ENCODE measurements around the gene PLBD2. TPM values are rescaled to one million over a fixed set of nuclear protein-coding genes. Genes with fewer than 3 reads are reported as not detected.

Gene PLBD2
- total RNA-seq, 1 experiment from 2014 or later, result 31.4 TPM

DNA sequence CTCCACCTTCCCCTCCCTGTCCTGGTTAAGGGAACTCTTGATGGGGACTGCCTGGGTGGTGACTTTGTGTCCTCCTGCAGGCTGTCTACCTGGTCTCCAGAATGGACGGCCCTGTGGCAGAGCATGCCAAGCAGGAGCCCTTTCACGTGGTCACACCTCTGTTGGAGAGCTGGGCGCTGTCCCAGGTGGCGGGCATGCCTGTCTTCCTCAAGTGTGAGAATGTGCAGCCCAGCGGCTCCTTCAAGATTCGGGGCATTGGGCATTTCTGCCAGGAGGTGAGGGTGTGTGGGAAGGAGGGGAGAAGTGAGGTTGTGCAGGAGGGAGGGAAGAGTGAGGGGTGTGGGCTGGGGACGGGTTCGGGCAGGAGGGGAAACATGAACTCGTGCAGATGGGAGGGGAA, 69.5 kb downstream of the PLBD2 start:
- Mint-ChIP-seq H3K9me3 (peaks cover 0 to 4% of the 10 kb centered on the region in 2 experiments; a peak in 3 of 5 replicates), H3K27ac (no peak overlapping the region), H3K36me3 (ENCODE audit: insufficient read depth in 1 of 3, low read depth in 3 of 3) (peaks cover 0 to 4% (median 0%) of the 10 kb centered on the region in 3 experiments; a peak in 1 of 7 replicates), H3K4me1 (peaks cover 12 to 17% of the 10 kb centered on the region in 2 experiments), H3K4me3 (no peak overlapping the region), H3K27me3 (ENCODE audit: low read depth) (peaks cover 21% of the 10 kb centered on the region)
- DNase-seq, result no peak
- H4K91ac ChIP-seq (ENCODE audit: insufficient read length, low read depth, low read length), result no peak overlapping the region
- H3K14ac ChIP-seq (ENCODE audit: insufficient read depth, low read length), result no peak overlapping the region
- TF ChIP-seq, protein P1, sequence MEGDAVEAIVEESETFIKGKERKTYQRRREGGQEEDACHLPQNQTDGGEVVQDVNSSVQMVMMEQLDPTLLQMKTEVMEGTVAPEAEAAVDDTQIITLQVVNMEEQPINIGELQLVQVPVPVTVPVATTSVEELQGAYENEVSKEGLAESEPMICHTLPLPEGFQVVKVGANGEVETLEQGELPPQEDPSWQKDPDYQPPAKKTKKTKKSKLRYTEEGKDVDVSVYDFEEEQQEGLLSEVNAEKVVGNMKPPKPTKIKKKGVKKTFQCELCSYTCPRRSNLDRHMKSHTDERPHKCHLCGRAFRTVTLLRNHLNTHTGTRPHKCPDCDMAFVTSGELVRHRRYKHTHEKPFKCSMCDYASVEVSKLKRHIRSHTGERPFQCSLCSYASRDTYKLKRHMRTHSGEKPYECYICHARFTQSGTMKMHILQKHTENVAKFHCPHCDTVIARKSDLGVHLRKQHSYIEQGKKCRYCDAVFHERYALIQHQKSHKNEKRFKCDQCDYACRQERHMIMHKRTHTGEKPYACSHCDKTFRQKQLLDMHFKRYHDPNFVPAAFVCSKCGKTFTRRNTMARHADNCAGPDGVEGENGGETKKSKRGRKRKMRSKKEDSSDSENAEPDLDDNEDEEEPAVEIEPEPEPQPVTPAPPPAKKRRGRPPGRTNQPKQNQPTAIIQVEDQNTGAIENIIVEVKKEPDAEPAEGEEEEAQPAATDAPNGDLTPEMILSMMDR (conservative IDR thresholded peaks at IDR 0.05), result no peak
- H3T11ph ChIP-seq (ENCODE audit: low read length), result no peak overlapping the region
- H3K9ac ChIP-seq (ENCODE audit: extremely low read depth, insufficient read length, low read length), result no peak overlapping the region
- H4K5ac ChIP-seq (ENCODE audit: insufficient read length, low read depth, low read length), result no peak overlapping the region
- no peak overlapping the region for H2BK5ac ChIP-seq (ENCODE audit: insufficient read length, low read length)
- no peak overlapping the region for H2BK12ac ChIP-seq (ENCODE audit: insufficient read length, low read depth, low read length)
- no peaks in the 10 kb centered on the region for H4K20me1 ChIP-seq (ENCODE audit: control insufficient read depth, insufficient read depth, insufficient read length)
- no peak overlapping the region for H2AFZ ChIP-seq (ENCODE audit: low read length)
- no peak overlapping the region for H4K8ac ChIP-seq (replicated peaks; ENCODE audit: insufficient read length, low read depth, low read length)
- no peak overlapping the region for H3K18ac ChIP-seq (ENCODE audit: insufficient read length, low read depth, low read length)
- no peak overlapping the region for H3K27ac ChIP-seq (ENCODE audit: insufficient read length, low read depth, low read length)
- no peak overlapping the region for H2BK120ac ChIP-seq (ENCODE audit: low read depth, low read length, poor library complexity, severe bottlenecking)
- no peak overlapping the region for H2AK5ac ChIP-seq (ENCODE audit: insufficient read length, low read length)
- no peaks in the 10 kb centered on the region for H3K4me1 ChIP-seq (ENCODE audit: insufficient read depth, low read length)
- no peak overlapping the region for H2BK20ac ChIP-seq (ENCODE audit: low read depth, low read length, poor library complexity, severe bottlenecking)
- H3K23me2 ChIP-seq (ENCODE audit: insufficient read length, low read depth, low read length, poor library complexity, severe bottlenecking), result no peaks in the 10 kb centered on the region
- no peak overlapping the region for H3K23ac ChIP-seq (ENCODE audit: insufficient read length, low read depth, low read length)
- no peaks in the 10 kb centered on the region for H3K27me3 ChIP-seq (ENCODE audit: insufficient read depth, low read length)
- no peak overlapping the region for H3K4me2 ChIP-seq (ENCODE audit: insufficient read depth, insufficient read length, low read length)
- no peak overlapping the region for H2BK15ac ChIP-seq (ENCODE audit: low read depth, low read length)
- H3K4ac ChIP-seq (ENCODE audit: low read depth, low read length), result no peak overlapping the region
- H3K9me3 ChIP-seq (ENCODE audit: control insufficient read depth, low read depth, low read length), result no peaks in the 10 kb centered on the region
- no peaks in the 10 kb centered on the region for H3K79me2 ChIP-seq (ENCODE audit: insufficient read depth, low read length)
- no peak overlapping the region for H3K56ac ChIP-seq (ENCODE audit: insufficient read length, low read depth, low read length)
- no peaks in the 10 kb centered on the region for H3K79me1 ChIP-seq (ENCODE audit: insufficient read depth, low read depth, low read length, poor library complexity, severe bottlenecking)
- no CpG with 5 or more reads among the region's 9 CpGs for WGBS (ENCODE audit: extremely low coverage, insufficient read length, low lambda C conversion rate)
